Caco-2 (cell line): Measurements from ENCODE around the gene GUSB. TPM values are rescaled to one million over a fixed set of nuclear protein-coding genes. Genes with fewer than 3 reads are reported as not detected.

Experiments used
- BruUV-seq: library from RNA; stranded (reverse); fragments of 400-500 nt; replicated peaks from 2 replicates; lab custom pipeline; 2021; lab: Mats Ljungman, UMichigan
- CTCF ChIA-PET: fragments of 300-600 bp; sonication (Branson Sonifier 250); formaldehyde crosslinking; loops from one replicate; lab custom pipeline; 2022; ENCODE audit warnings: antibody characterized with exemption; lab: Charles Lee
- POLR2A ChIA-PET: fragments of 300-600 bp; sonication (Branson Sonifier 250); formaldehyde crosslinking; loops from one replicate; lab custom pipeline; 2022; ENCODE audit warnings: antibody characterized with exemption; lab: Charles Lee
- DNase-seq, 2 experiments: peaks; one replicate each; pipeline versions ENCODE4 v3.0.0 to v3.0.0-alpha.2; 2020 to 2022
- H3K27me3 ChIP-seq: replicated peaks from 2 replicates; pipeline ENCODE4 v1.6.0; 2011; ENCODE audit warnings: low read length; ENCODE audit not compliant: control insufficient read depth, insufficient read depth
- H3K36me3 ChIP-seq: 2 replicates; pipeline ENCODE4 v1.5.1; 2011; ENCODE audit warnings: low read length; ENCODE audit not compliant: control insufficient read depth, insufficient read depth
- H3K4me1 ChIP-seq: fragments of 250-450 bp; sonication (Bioruptor Pico); 2 replicates; pipeline ENCODE4 v1.5.1; 2020; ENCODE audit warnings: mild to moderate bottlenecking
- H3K4me3 ChIP-seq: 2 replicates; pipeline ENCODE4 v1.5.1; 2011; ENCODE audit warnings: low read depth, mild to moderate bottlenecking, control low read depth, low read length
- H3K9me3 ChIP-seq: fragments of 250-450 bp; sonication (Bioruptor Pico); 2 replicates; pipeline ENCODE4 v1.5.1; 2020; ENCODE audit warnings: mild to moderate bottlenecking, moderate library complexity
- H3K27ac Mint-ChIP-seq: one replicate; pipeline ENCODE4 v1.8.0; 2022; ENCODE audit warnings: mixed read lengths; ENCODE audit not compliant: unreplicated experiment
- H3K27me3 Mint-ChIP-seq: one replicate; pipeline ENCODE4 v1.8.0; 2022; ENCODE audit warnings: mixed read lengths; ENCODE audit not compliant: insufficient read depth, unreplicated experiment
- H3K36me3 Mint-ChIP-seq: one replicate; pipeline ENCODE4 v1.8.0; 2022; ENCODE audit warnings: mild to moderate bottlenecking, mixed read lengths; ENCODE audit not compliant: insufficient read depth, unreplicated experiment
- H3K4me1 Mint-ChIP-seq: one replicate; pipeline ENCODE4 v1.8.0; 2022; ENCODE audit warnings: low read depth, mixed read lengths; ENCODE audit not compliant: unreplicated experiment
- H3K4me3 Mint-ChIP-seq: one replicate; pipeline ENCODE4 v1.8.0; 2022; ENCODE audit warnings: mild to moderate bottlenecking, moderate library complexity, mixed read lengths; ENCODE audit not compliant: unreplicated experiment
- H3K9me3 Mint-ChIP-seq: one replicate; pipeline ENCODE4 v1.8.0; 2022; ENCODE audit warnings: mixed read lengths; ENCODE audit not compliant: unreplicated experiment
- intact Hi-C: fragments of 100-400 bp; cut with micrococcal nuclease; formaldehyde crosslinking; loops from one replicate; pipeline ENCODE4 v1.10.0; 2022; ENCODE audit not compliant: unreplicated experiment
- total RNA-seq: library from RNA; stranded (reverse); gene quantifications from 2 replicates; pipeline ENCODE4 v1.2.3, GENCODE V29; 2022
- TF ChIP-seq, protein P1 (sequence below), 2 experiments: fragments of 200-600 bp in 1 of 2; IDR thresholded peaks; 1 replicate in 1 of 2; 2 replicates in 1 of 2; pipeline versions ENCODE4 v1.5.1 to v1.8.0; 2011 to 2022; ENCODE audit warnings: antibody characterized with exemption in 1 of 2, control low read depth in 1 of 2, inconsistent platforms in 1 of 2, low read depth in 1 of 2, low read length in 1 of 2, mild to moderate bottlenecking in 1 of 2, moderate library complexity in 1 of 2; ENCODE audit not compliant: insufficient read depth in 1 of 2, severe bottlenecking in 1 of 2, unreplicated experiment in 1 of 2

Gene GUSB
- total RNA-seq, 1 experiment from 2014 or later: 71.3 TPM

DNA sequence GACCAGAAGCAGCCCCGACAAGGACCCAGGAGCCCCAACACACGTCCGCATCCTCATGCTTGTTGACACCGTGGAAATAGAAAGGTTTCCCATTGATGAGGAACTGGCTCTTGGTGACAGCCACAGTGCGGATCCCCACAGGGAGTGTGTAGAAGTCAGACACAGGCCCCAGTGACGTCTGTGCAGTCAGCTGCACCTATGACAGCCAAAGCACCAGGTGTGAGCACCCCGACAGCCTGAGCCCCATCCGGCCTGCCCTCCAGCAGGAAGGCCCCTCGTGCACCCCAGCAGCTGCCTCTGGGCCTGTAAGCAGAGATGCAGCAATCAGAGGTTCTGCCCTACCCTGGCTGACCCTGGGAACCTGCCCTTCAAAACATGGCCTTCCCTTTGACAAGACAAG is 7.1 kb downstream of the GUSB start:
- no TSS peak for BruUV-seq
- no peaks in the 10 kb centered on the region for H3K27me3 ChIP-seq
- H3K27ac Mint-ChIP-seq: no peak overlapping the region
- H3K36me3 ChIP-seq: no peaks in the 10 kb centered on the region
- ChIA-PET POLR2A (no interaction called here), CTCF (no interaction called here)
- no peaks in the 10 kb centered on the region for H3K9me3 ChIP-seq
- no peaks in the 10 kb centered on the region for H3K4me1 ChIP-seq
- H3K9me3 Mint-ChIP-seq: no peaks in the 10 kb centered on the region
- TF ChIP-seq, protein P1, sequence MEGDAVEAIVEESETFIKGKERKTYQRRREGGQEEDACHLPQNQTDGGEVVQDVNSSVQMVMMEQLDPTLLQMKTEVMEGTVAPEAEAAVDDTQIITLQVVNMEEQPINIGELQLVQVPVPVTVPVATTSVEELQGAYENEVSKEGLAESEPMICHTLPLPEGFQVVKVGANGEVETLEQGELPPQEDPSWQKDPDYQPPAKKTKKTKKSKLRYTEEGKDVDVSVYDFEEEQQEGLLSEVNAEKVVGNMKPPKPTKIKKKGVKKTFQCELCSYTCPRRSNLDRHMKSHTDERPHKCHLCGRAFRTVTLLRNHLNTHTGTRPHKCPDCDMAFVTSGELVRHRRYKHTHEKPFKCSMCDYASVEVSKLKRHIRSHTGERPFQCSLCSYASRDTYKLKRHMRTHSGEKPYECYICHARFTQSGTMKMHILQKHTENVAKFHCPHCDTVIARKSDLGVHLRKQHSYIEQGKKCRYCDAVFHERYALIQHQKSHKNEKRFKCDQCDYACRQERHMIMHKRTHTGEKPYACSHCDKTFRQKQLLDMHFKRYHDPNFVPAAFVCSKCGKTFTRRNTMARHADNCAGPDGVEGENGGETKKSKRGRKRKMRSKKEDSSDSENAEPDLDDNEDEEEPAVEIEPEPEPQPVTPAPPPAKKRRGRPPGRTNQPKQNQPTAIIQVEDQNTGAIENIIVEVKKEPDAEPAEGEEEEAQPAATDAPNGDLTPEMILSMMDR (IDR thresholded peaks at IDR 0.05; ENCODE audit: insufficient read depth in 1 of 2, low read depth in 1 of 2, low read length in 1 of 2, severe bottlenecking in 1 of 2, unreplicated experiment in 1 of 2): no peak
- intact Hi-C loops: no loop called here
- H3K4me3 Mint-ChIP-seq: no peak overlapping the region
- H3K4me3 ChIP-seq: no peak overlapping the region
- no peaks in the 10 kb centered on the region for H3K27me3 Mint-ChIP-seq
- no peak for DNase-seq
- no peaks in the 10 kb centered on the region for H3K4me1 Mint-ChIP-seq
- peaks cover 62% of the 10 kb centered on the region for H3K36me3 Mint-ChIP-seq

DNA sequence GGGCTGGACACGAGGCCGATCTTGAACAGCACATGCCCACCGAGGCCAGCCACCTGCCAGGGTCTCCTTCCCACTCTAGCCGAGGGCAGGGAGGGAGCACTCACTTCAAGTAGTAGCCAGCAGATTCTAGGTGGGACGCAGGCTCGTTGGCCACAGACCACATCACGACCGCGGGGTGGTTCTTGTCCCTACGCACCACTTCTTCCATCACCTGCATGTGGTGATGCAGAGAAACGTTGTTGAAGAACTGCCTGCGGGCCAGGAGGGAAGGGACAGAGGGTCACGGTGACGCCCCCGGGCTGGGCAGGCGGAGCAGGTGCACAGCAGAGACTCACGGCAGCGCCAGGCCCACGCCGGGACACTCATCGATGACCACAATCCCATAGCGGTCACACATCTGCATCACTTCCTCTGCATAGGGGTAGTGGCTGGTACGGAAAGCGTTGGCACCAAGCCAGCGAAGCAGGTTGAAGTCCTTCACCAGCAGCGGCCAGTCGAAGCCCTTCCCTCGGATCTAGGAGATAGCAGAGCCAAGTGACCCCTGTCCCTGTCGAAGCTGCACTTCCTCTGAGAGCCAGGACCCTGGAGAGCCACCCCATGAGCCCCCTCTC is 7.7 kb downstream of the GUSB start:
- intact Hi-C loops: no loop called here
- Mint-ChIP-seq H3K4me1 (no peaks in the 10 kb centered on the region), H3K4me3 (no peak overlapping the region), H3K27ac (no peak overlapping the region), H3K27me3 (no peaks in the 10 kb centered on the region), H3K36me3 (peaks cover 67% of the 10 kb centered on the region), H3K9me3 (no peaks in the 10 kb centered on the region)
- Histone ChIP-seq H3K27me3 (no peaks in the 10 kb centered on the region), H3K36me3 (no peaks in the 10 kb centered on the region), H3K4me1 (no peaks in the 10 kb centered on the region), H3K9me3 (no peaks in the 10 kb centered on the region), H3K4me3 (no peak overlapping the region)
- POLR2A ChIA-PET: interaction anchor here (0.5 kb wide), 1 partner anchor 22 kb away, joined by 4 read pairs; no protein-coding TSS in a partner anchor
- TF ChIP-seq, protein P1 (IDR thresholded peaks at IDR 0.05; ENCODE audit: insufficient read depth in 1 of 2, low read depth in 1 of 2, low read length in 1 of 2, severe bottlenecking in 1 of 2, unreplicated experiment in 1 of 2): no peak
- no peak for DNase-seq
- BruUV-seq: no TSS peak
- CTCF ChIA-PET: no interaction called here

DNA sequence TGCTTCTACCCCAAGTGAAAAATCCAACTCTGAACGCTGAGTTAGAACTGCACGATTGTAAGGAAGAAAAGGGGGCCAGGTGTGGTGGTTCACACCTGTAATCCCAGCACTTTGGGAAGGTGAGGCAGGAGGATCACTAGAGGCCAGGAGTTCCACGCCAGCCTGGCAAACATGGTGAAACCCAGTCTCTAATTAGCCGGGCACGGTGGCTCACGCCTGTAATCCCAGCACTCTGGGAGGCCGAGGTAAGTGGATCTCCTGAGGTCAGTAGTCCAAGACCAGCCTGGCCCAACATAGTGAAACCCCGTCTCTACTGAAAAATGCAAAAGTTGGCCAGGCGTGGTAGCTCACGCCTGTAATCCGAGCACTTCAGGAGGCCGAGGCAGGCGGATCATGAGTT is 9.0 kb downstream of the GUSB start:
- no peak for DNase-seq
- Histone ChIP-seq H3K4me1 (no peaks in the 10 kb centered on the region), H3K36me3 (no peaks in the 10 kb centered on the region), H3K27me3 (no peaks in the 10 kb centered on the region), H3K9me3 (no peaks in the 10 kb centered on the region), H3K4me3 (no peak overlapping the region)
- ChIA-PET CTCF (no interaction called here), POLR2A (no interaction called here)
- H3K36me3 Mint-ChIP-seq: peaks cover 71% of the 10 kb centered on the region
- H3K27me3 Mint-ChIP-seq: no peaks in the 10 kb centered on the region
- H3K4me1 Mint-ChIP-seq: no peaks in the 10 kb centered on the region
- H3K9me3 Mint-ChIP-seq: no peaks in the 10 kb centered on the region
- H3K4me3 Mint-ChIP-seq: no peak overlapping the region
- intact Hi-C loops: no loop called here
- TF ChIP-seq, protein P1 (IDR thresholded peaks at IDR 0.05; ENCODE audit: insufficient read depth in 1 of 2, low read depth in 1 of 2, low read length in 1 of 2, severe bottlenecking in 1 of 2, unreplicated experiment in 1 of 2): no peak
- BruUV-seq: no TSS peak
- no peak overlapping the region for H3K27ac Mint-ChIP-seq
